GM12874 (cell line): Measurements from ENCODE around the gene LLGL2.

Source experiments
- CTCF ChIP-seq: IDR thresholded peaks from 2 replicates; pipeline ENCODE4 v1.5.1; 2011; ENCODE audit warnings: low read depth, mild to moderate bottlenecking, control low read depth, low read length, moderate library complexity; ENCODE audit not compliant: insufficient read depth

The LLGL2 gene

GRCh38 chr17:75563063-75563758 lies 37.7 kb downstream of the LLGL2 start:
- TF ChIP-seq CTCF = no peak

- no peak for TF ChIP-seq CTCF
These were observed 38.7 kb downstream of the LLGL2 start for GRCh38 chr17:75564195-75564594.

- no peak for TF ChIP-seq CTCF
These were observed 39.6 kb downstream of the LLGL2 start for GRCh38 chr17:75565066-75565465.

GRCh38 chr17:75565618-75566017 lies 40.1 kb downstream of the LLGL2 start:
- no peak for TF ChIP-seq CTCF

- TF ChIP-seq CTCF = no peak
These were observed 40.9 kb downstream of the LLGL2 start for GRCh38 chr17:75566416-75566815.

GRCh38 chr17:75566834-75567233 lies 41.3 kb downstream of the LLGL2 start:
- no peak for TF ChIP-seq CTCF

GRCh38 chr17:75568412-75569255 lies 43.1 kb downstream of the LLGL2 start:
- TF ChIP-seq CTCF = no peak
